HG03139 (cell line): ENCODE data around the gene TRIM65.

ENCODE experiments used
- ATAC-seq: cut with Tn5 transposase; IDR thresholded peaks from one replicate; pipeline ENCODE4 v1.9.1; 2021; ENCODE audit not compliant: unreplicated experiment

The TRIM65 gene

GRCh38 chr17:75896415-75897159 lies at the start of gene TRIM65:
TRIM65 (minus strand) TSS chr17:75896951; CDS start chr17:75896937, 14 bp downstream.
- peak; percentile 41 for ATAC-seq

- ATAC-seq, result no peak
Observed at GRCh38 chr17:75945211-75945610, 48.5 kb upstream of the TRIM65 start.

GRCh38 chr17:75943491-75943890 lies 46.7 kb upstream of the TRIM65 start:
- no peak for ATAC-seq

- ATAC-seq, result no peak
Observed at GRCh38 chr17:75942473-75942872, 45.7 kb upstream of the TRIM65 start.

GRCh38 chr17:75941442-75941819 lies 44.7 kb upstream of the TRIM65 start:
- no peak for ATAC-seq

- ATAC-seq, result peak; percentile 87
Observed at GRCh38 chr17:75940727-75941441, 44.1 kb upstream of the TRIM65 start, which contains the start of gene FBF1. FBF1 (minus strand) TSS chr17:75941042; CDS start chr17:75938149, 2,893 bp downstream.

GRCh38 chr17:75937652-75938051 lies 40.9 kb upstream of the TRIM65 start:
- no peak for ATAC-seq

GRCh38 chr17:75933808-75934207 lies 37.1 kb upstream of the TRIM65 start:
- ATAC-seq, result no peak

GRCh38 chr17:75932852-75933251 lies 36.1 kb upstream of the TRIM65 start:
- ATAC-seq, result no peak

GRCh38 chr17:75931062-75931461 lies 34.3 kb upstream of the TRIM65 start:
- no peak for ATAC-seq

- no peak for ATAC-seq
Observed at GRCh38 chr17:75927286-75927922, 30.7 kb upstream of the TRIM65 start.

GRCh38 chr17:75926456-75926855 lies 29.7 kb upstream of the TRIM65 start:
- ATAC-seq, result no peak

- no peak for ATAC-seq
Observed at GRCh38 chr17:75925912-75926311, 29.2 kb upstream of the TRIM65 start.

- no peak for ATAC-seq
Observed at GRCh38 chr17:75925103-75925502, 28.4 kb upstream of the TRIM65 start.

GRCh38 chr17:75922963-75923874 lies 26.5 kb upstream of the TRIM65 start:
- ATAC-seq, result no peak

- ATAC-seq, result no peak
Observed at GRCh38 chr17:75922173-75922961, 25.6 kb upstream of the TRIM65 start.

GRCh38 chr17:75921596-75921995 lies 24.8 kb upstream of the TRIM65 start:
- ATAC-seq, result no peak

- ATAC-seq, result no peak
Observed at GRCh38 chr17:75920045-75920560, 23.4 kb upstream of the TRIM65 start.

- no peak for ATAC-seq
Observed at GRCh38 chr17:75919611-75920010, 22.9 kb upstream of the TRIM65 start.

- no peak for ATAC-seq
Observed at GRCh38 chr17:75917917-75918445, 21.2 kb upstream of the TRIM65 start.
